Ammon's horn (tissue), 1 donor: ENCODE measurements around the gene ST3GAL3.
A peak's percentile ranks its signal among the peaks of the same experiment; 100 is the strongest.
"Not testable (repeated sequence)": the region's sequence is repeated elsewhere in the genome, so short reads cannot be mapped to it uniquely, and the experiment has no call there.

Experiments
- DNase-seq: peaks from one replicate; pipeline ENCODE4 v3.0.0-alpha.2; 2016; ENCODE audit warnings: low spot score

The ST3GAL3 gene

DNA sequence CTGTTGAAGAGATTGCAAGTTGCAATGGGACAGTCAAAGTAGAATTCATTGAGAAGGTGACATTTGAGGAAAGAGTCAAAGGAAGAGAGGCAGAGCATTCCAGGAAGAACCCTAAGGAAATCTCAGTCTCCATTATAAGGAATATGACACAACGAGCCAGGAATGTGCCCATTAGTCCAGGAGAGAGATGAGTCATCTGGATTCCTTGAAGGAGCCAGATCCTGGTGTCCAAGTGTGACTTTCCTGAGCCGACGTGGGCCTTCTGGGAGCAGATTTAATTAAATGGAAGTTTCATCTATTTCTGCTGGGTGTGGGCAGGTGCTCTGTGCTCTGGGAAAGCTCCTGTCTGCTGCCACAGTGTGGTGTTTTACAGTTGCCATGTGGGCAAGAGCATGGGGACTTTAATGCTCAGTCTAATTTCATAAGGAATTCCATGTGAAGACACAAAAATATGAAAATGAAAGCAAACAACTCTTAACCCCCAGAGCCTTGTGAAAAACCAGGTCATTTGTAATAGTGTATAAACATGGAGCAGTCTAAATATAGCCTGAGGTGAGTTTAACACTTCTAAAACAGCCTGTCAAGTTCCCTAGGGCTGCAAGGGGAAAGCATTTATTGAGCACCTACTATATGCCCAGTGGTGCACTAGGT lies 114.8 kb downstream of the ST3GAL3 start:
- DNase-seq, result no peak

DNA sequence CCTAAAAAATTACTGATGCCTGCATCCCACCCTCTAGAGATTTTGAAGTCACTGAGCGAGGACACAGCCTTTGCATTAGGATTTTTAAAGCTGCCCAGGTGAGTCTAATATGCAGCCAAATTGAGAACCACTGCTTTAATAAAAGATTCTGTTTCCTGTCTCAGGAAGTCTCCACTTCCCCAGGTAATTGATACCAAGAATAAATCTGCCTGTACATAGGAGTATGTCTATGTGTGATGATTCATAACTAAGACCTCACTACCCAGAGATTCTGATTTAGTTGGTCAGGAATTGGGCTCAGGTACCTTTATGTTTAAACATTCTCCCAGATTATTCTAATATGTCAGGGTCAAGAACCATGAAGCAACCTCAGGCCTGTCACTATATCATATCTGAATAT lies 117.5 kb downstream of the ST3GAL3 start:
- DNase-seq, result no peak

DNA sequence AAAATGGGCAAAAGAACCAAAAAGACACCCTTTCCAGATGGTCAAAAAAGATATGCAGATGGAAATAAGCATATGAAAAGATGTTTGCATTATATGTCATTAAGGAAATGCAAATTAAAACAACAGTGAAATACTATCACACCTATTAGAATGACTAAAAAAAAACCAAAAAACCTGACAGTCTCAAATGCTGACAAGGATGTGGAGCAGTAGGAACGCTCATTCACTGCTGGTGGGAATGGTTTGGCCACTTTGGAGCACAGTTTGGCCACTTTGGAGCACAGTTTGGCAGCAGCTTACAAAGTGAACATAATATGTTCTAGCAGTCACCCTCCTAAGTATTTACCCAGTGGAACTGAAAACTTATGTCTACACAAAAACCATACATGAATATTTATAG lies 121.2 kb downstream of the ST3GAL3 start:
- DNase-seq, result no peak

DNA sequence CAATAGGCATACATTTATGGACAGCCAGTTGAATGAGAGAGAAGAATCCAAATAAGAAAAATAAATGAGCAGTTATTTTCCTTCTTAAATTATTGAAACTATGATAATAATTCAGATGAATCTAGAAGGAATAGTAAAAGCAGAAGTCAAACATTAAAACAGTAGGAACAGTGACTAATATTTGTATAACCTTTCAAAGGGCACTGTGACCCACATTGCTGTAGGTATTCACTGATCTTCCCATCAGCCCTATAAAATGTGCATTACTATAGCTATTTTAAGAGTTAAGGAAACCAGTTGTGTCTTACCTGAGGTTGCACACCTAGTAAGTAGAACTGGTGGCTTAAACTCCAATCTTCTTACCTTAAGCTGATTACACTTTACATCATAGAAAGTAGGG lies 123.5 kb downstream of the ST3GAL3 start:
- DNase-seq, result no peak

DNA sequence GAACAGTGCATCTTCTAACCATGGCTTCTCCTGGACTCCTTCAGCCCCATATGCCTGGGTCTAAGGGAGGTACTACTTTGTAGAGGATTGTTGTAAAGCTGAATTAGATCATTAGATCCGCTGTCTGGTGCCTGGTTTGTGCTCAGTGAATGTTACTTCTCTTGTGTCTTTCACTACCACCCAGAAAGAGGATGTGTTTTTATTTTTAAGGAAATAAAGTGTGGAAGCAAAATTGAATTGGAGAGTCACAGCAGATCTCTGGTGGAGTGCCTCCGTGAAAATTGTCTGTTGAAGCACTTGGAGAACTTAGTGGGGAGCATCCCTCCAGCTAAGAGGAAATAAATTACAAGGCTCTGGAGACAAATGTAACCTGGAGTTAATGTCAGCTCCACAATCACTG lies 124.5 kb downstream of the ST3GAL3 start:
- DNase-seq, result peak; percentile 38

DNA sequence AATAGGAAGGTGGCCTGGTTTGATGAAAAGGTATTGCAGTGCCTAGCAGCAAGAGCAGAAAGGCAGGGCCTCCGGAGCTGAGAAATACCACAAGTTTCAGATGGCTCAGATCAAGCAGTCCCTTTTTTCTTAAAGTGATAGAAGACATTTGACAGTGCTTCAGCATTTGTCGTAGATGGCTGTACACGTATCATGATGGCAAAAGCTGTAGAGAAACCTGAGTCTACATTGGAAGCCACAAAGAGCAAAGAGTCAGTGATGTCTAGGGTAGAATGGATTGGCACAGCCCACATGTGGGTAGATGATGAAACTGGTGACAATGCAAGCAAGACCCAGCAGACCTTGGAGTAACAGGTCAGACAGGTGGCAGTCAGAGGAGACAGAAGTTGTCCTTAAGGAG lies 124.9 kb downstream of the ST3GAL3 start:
- DNase-seq, result no peak

GRCh38 chr1:43832998-43833397 lies 125.7 kb downstream of the ST3GAL3 start:
- no peak for DNase-seq

DNA sequence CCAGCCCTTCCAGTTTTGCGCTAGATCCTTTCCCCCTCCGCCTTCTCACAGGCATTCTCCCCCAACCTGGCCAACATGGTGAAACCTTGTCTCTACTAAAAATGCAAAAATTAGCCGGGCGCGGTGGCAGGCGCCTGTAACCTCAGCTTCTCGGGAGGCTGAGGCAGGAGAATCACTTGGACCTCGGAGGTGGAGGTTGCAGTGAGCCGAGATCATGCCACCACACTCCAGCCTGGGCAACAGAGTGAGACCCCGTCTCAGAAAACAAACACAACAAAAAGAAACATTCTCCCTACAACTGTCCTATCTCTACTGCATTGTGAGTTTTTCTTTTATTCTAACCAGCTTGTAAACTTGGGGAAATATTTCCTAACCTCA lies 126.6 kb downstream of the ST3GAL3 start:
- not testable (repeated sequence) for DNase-seq

- no peak for DNase-seq
Observed at GRCh38 chr1:43834280-43835081, 127.1 kb downstream of the ST3GAL3 start.

DNA sequence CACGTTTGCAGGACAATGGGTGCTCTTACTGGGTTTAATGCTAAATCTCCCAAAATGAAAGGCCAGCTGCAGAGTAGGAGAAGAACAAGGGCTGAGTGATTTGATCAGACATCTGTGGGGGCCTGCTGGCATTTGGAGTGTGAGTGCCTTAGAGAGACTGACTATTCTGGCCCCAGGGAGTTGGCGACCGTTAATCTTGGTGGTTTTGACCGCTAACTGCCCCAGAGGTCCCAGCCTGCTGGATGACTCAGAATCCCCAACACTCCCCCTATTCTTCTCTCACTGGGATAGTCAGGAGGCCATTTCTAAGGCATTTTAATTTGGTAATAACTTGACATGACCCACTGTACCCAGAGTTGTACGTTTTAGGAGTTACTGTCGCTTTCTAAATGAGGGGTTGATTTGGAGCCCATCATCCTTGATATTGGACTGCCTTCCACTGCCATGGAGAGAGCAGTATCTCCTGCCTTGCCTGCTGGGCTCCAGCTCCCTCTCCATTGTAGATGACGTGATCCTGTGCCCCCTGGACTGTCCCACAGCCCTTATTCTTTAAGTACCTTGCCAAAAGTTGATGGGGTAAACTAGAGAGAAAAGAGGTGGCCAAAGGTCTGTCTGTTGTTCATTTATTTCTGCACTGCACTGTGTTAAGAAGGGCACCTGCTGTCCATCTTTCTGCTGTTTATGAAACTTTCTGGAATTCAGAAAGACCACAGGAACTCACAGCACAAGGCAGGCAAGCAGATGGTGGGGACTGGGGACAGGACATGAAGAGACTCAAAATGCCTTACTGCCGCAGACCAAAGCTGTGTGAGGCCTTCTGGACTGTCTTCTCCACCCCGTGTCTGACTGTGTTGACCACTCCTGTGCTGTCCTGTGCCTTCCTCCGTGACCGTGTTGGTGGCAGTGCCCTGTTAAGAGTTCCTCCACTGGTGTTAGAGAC lies 128.0 kb downstream of the ST3GAL3 start:
- no peak for DNase-seq

DNA sequence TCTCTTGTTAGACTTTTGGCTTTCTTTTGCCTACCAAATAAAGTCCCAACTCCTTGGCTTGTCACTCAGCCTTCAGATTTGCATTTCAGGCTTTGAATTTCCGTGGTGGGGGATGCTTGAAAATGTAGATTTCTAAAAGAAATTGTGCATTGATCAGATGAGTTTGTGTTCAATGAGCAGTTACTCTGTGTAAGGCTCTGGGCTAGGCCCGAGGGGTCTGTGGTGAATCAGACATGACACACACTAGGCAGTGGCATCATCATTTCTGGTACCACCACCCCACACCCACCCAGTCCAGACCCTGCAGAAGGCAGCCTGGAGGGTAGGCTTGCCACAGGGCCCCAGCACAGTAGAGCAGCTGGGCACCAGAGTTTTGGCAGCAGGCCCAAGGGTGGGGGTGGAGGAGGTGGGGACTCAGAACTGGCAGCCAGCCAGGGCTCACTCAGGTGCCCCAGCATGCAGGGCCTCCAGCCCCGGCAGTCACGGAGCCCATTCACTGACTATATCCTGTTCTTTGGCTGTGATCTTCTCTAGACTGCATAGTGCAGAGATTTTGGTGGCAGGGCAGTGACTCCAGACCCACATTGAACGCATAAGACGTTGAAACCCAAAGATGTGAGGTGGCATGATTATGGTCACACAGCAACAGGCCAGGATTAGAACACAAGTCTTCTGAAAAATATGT lies 129.1 kb downstream of the ST3GAL3 start:
- peak; percentile 30 for DNase-seq

GRCh38 chr1:43839056-43839455 lies 131.7 kb downstream of the ST3GAL3 start:
- DNase-seq, result no peak

DNA sequence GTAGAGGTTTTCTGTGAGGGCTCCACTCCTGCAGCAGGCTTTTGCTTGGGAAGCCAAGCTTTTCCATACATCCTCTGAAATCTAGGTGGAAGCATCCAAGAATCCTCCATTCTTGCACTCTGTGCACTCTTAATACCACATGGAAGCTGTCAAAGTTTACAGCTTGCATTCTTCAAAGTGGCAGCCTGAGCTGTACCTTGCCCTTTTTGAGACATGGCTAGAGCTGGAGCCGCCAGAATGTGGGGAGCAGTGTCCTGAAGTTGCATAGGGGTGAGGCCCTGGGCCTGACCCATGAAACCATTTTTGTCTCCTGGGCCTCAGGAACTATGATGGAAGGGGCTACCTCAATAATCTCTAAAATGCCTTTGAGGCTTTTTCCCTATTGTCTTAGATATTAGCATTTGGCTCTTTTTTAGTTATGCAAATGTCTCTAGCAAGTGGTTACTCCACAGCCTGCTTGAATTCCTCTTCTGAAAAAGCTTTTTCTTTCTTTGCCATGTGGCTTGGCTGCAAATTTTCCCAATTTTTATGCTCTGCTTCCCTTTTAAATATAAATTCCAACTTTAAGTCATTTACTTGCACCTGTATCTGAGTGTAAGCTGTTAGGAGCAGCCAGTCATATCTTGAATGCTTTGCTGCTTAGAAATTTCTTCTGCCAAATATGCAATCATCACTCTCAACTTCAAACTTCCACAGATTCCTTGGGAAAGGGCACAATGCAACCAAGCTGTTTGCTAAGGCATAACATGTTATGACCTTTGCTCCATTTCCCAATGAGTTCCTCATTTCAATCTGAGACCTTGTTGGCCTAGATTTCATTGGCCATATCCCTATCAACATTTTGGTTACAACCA lies 134.2 kb downstream of the ST3GAL3 start:
- DNase-seq, result no peak

DNA sequence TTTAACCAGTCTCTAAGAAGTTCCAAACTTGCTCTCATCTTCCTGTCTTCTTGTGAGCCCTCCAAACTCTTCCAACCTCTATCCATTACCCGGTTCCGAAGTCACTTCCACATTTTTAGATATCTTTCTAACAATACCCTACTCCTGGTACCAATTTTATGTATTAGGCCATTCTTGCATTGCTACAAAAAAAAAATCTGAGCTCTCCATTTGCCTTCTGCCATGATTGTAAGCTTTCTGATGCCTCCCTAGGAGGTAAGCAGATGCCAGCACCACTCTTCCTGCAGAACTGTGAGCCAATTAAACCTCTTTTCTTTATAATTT lies 134.8 kb downstream of the ST3GAL3 start:
- no peak for DNase-seq

DNA sequence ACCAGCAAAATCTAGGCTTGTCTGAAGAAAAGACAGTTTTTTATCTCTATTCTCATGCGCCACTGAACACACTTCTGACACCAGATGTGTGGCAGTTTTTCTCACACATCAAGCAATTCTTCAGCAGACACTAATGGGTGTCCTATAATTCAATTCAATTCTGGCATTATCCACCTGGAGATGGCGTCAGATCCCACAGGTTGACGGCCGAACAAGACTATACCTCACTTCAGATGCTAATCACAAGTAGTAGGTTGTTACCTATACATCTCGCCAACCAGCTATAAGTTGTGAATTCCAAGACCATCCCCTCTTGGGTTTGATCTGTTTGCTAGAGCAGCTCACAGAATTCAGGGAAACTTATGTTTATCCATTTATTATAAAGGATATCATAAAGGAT lies 136.3 kb downstream of the ST3GAL3 start:
- DNase-seq, result no peak

DNA sequence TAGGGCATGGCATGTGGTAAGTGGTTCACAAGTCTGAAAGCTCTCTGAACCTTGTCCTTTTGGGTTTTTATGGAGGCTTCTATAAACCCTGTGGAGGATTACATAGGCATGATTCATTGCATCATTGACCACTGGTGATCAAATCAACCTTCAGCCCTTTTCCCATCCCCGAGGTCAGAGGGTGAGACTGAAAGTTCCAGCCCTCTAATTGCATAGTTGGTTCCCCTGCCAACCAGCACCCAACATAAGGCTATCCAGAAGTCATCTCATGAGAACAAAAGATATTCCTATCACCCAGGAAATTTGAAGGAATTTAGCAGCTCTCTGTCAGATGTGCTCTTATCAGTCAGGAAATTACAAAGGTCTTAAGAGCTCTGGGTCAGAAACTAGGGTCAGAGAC lies 136.8 kb downstream of the ST3GAL3 start:
- no peak for DNase-seq

- no peak for DNase-seq
Observed at GRCh38 chr1:43847290-43847689, 140.0 kb downstream of the ST3GAL3 start.

- DNase-seq, result no peak
Observed at GRCh38 chr1:43847882-43848281, 140.5 kb downstream of the ST3GAL3 start.

- DNase-seq, result no peak
Observed at GRCh38 chr1:43849670-43850069, 142.3 kb downstream of the ST3GAL3 start.

GRCh38 chr1:43850591-43851233 lies 143.4 kb downstream of the ST3GAL3 start:
- no peak for DNase-seq
